ENCODE measurements around the gene CD33. TPM values are rescaled to one million over a fixed set of nuclear protein-coding genes. Genes with fewer than 3 reads are reported as not detected.

CD33 gene
- total and polyA plus RNA-seq, 2 experiments from 2014 or later = 0.23 to 0.57 TPM

DNA sequence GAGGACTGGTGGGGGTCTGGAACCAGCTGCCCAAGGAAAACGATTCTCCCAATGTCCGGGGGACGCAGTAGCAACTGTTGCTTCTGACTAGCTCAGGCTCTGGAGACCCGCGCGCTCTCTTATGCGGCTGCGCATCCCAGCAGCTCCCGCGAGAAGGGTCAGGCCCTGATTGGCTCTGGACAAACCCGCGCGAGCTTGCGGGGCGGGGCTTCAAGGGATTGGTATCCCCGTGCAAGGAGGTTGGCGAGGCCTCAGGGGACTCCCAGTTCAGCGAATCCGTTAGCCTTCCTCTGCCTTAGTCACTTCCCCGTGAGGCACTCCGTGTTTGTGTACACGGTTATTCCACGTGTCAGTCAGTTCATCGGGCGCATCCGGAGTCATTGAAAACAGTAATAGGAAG is 46.2 kb downstream of the CD33 start:
- 94% methylated on average over 26 of the region's 26 CpGs for WGBS (ENCODE audit: low lambda C conversion rate, missing lambda C conversion rate)

GRCh38 chr19:51272183-51272810 is 47.4 kb downstream of the CD33 start:
- Histone ChIP-seq H3K36me3 (replicated peaks; ENCODE audit: insufficient read depth, low read depth) (no peaks in the 10 kb centered on the region), H3K9me2 (replicated peaks; ENCODE audit: insufficient read depth) (no peaks in the 10 kb centered on the region), H4K20me1 (ENCODE audit: insufficient read depth, poor library complexity, severe bottlenecking) (no peaks in the 10 kb centered on the region), H3K4me1 (ENCODE audit: insufficient read depth) (no peaks in the 10 kb centered on the region), H3K4me2 (no peak overlapping the region), H3K9me3 (ENCODE audit: low read depth) (no peaks in the 10 kb centered on the region), H3K27me3 (no peaks in the 10 kb centered on the region), H3K79me2 (no peaks in the 10 kb centered on the region), H2AFZ (no peak overlapping the region), H3K4me3 (no peak overlapping the region), H3K27ac (no peak overlapping the region)
- no peak for DNase-seq (ENCODE audit: low spot score)
- TF ChIP-seq CTCF (IDR thresholded peaks at IDR 0.05; ENCODE audit: poor library complexity) = no peak
- no peak for TF ChIP-seq EZH2phosphoT487 (IDR thresholded peaks at IDR 0.05; ENCODE audit: low read depth, severe bottlenecking, unreplicated experiment)
- no peak for TF ChIP-seq EZH2 (IDR thresholded peaks at IDR 0.05; ENCODE audit: borderline replicate concordance)
- whole genome bisulfite sequencing (ENCODE audit: low lambda C conversion rate, missing lambda C conversion rate) = 76% methylated on average over 6 of the region's 6 CpGs

More for the DNA sequence above, 46.2 kb downstream of the CD33 start:
- H3K79me2 ChIP-seq = no peaks in the 10 kb centered on the region
- no peaks in the 10 kb centered on the region for H3K9me2 ChIP-seq (replicated peaks; ENCODE audit: insufficient read depth)
- no peaks in the 10 kb centered on the region for H3K36me3 ChIP-seq (replicated peaks; ENCODE audit: insufficient read depth, low read depth)
- H4K20me1 ChIP-seq (ENCODE audit: insufficient read depth, poor library complexity, severe bottlenecking) = no peaks in the 10 kb centered on the region
- DNase-seq (ENCODE audit: low spot score) = no peak
- no peak overlapping the region for H3K4me3 ChIP-seq
- TF ChIP-seq CTCF (IDR thresholded peaks at IDR 0.05; ENCODE audit: poor library complexity) (no peak), EZH2phosphoT487 (IDR thresholded peaks at IDR 0.05; ENCODE audit: low read depth, severe bottlenecking, unreplicated experiment) (no peak), EZH2 (IDR thresholded peaks at IDR 0.05; ENCODE audit: borderline replicate concordance) (no peak)
- H3K27me3 ChIP-seq = no peaks in the 10 kb centered on the region
- no peaks in the 10 kb centered on the region for H3K9me3 ChIP-seq (ENCODE audit: low read depth)
- no peak overlapping the region for H3K4me2 ChIP-seq
- no peak overlapping the region for H2AFZ ChIP-seq
- H3K27ac ChIP-seq = no peak overlapping the region
- H3K4me1 ChIP-seq (ENCODE audit: insufficient read depth) = no peaks in the 10 kb centered on the region

DNA sequence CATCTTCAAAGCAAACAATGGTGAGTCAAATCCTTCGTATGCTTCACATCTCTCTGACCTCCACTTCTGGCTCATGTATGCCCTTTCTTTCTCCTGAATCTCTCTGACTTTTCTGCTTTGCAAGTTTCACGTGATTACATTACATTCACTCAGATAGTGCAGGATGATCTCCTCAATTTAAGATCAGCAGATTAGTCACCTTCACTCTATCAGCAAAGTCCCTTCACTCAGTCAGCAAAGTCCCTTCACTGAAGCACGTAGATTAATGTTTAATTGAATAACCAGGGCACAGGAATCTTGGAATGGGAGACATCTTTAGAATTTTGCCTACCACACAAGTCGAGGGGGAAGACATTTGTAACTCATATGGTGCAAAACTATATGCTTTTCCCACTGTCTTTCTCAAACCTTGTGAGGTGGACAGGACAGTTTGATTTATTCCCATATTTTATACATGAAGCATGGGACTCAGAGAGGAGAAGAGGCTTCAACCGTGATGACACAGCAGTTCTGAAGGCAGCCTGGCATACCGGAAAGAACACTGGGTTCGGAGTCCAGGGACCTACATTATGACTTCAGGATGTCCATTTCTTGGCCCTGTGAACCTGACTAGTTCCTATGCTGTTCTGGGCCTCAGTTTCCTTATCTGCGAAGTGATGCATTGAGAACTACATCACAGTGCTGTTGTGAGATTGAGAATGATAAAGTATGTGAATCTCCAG is 49.3 kb downstream of the CD33 start:
- Histone ChIP-seq H2AFZ (no peak overlapping the region), H3K36me3 (replicated peaks; ENCODE audit: insufficient read depth, low read depth) (no peaks in the 10 kb centered on the region), H3K79me2 (no peaks in the 10 kb centered on the region), H3K9me2 (replicated peaks; ENCODE audit: insufficient read depth) (no peaks in the 10 kb centered on the region), H3K27ac (no peak overlapping the region), H4K20me1 (ENCODE audit: insufficient read depth, poor library complexity, severe bottlenecking) (no peaks in the 10 kb centered on the region), H3K4me1 (ENCODE audit: insufficient read depth) (no peaks in the 10 kb centered on the region), H3K4me2 (no peak overlapping the region), H3K27me3 (no peaks in the 10 kb centered on the region), H3K9me3 (ENCODE audit: low read depth) (no peaks in the 10 kb centered on the region), H3K4me3 (no peak overlapping the region)
- 87% methylated on average over 8 of the region's 8 CpGs for WGBS (ENCODE audit: low lambda C conversion rate, missing lambda C conversion rate)
- TF ChIP-seq CTCF (IDR thresholded peaks at IDR 0.05; ENCODE audit: poor library complexity) (no peak), EZH2phosphoT487 (IDR thresholded peaks at IDR 0.05; ENCODE audit: low read depth, severe bottlenecking, unreplicated experiment) (no peak), EZH2 (IDR thresholded peaks at IDR 0.05; ENCODE audit: borderline replicate concordance) (no peak)
- no peak for DNase-seq (ENCODE audit: low spot score)

Data from hepatocyte (in vitro differentiated cells).